ENCODE measurements around the gene DHRS4.
A peak's percentile ranks its signal among the peaks of the same experiment; 100 is the strongest.
"Not testable (repeated sequence)": the region's sequence is repeated elsewhere in the genome, so short reads cannot be mapped to it uniquely, and the experiment has no call there.

Gene DHRS4

GRCh38 chr14:23951590-23952201 is 1.9 kb upstream of the DHRS4 start:
- no peaks in the 10 kb centered on the region for H3K27me3 ChIP-seq (ENCODE audit: low read depth)
- no peaks in the 10 kb centered on the region for H3K4me1 ChIP-seq
- no peaks in the 10 kb centered on the region for H3K36me3 ChIP-seq (replicated peaks)
- no peak overlapping the region for H3K4me3 ChIP-seq
- H3K9me3 ChIP-seq, result no peaks in the 10 kb centered on the region; the same call in 1 of the 2 replicates
- in situ Hi-C loops (cut with MboI; ENCODE audit: low sequenced_read_pairs), result no loop called here
- peak in 1 of 2 experiments; percentile 15 for DNase-seq (ENCODE audit: low spot score in 2 of 2)

GRCh38 chr14:23953116-23953463 is 480 bp upstream of the DHRS4 start:
- H3K9me3 ChIP-seq; DNase-seq (ENCODE audit: low spot score in 2 of 2); H3K4me1 ChIP-seq; H3K36me3 ChIP-seq (replicated peaks); H3K27me3 ChIP-seq (ENCODE audit: low read depth); in situ Hi-C loops (cut with MboI; ENCODE audit: low sequenced_read_pairs): not testable (repeated sequence)
- peak overlapping the region; percentile 74 for H3K4me3 ChIP-seq

GRCh38 chr14:23954279-23954614 is 677 bp downstream of the DHRS4 start:
- DNase-seq (ENCODE audit: low spot score in 2 of 2); in situ Hi-C loops (cut with MboI; ENCODE audit: low sequenced_read_pairs); H3K27me3 ChIP-seq (ENCODE audit: low read depth); H3K4me1 ChIP-seq; H3K9me3 ChIP-seq; H3K36me3 ChIP-seq (replicated peaks): not testable (repeated sequence)
- H3K4me3 ChIP-seq, result peak overlapping the region; percentile 74

DNA sequence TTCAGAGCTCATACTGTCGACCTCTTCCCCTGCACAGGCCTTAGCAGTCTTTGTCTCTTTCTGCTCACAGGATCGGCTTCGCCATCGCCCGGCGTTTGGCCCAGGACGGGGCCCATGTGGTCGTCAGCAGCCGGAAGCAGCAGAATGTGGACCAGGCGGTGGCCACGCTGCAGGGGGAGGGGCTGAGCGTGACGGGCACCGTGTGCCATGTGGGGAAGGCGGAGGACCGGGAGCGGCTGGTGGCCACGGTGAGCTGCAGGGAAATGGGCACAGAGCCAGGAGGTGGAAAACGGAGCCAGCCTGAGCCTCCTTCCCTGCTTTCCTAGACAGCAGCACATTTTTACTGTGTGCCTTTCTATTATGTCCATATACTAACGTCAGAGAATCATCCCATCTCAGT is 1.4 kb downstream of the DHRS4 start:
- H3K27me3 ChIP-seq (ENCODE audit: low read depth); H3K4me1 ChIP-seq; H3K36me3 ChIP-seq (replicated peaks); H3K9me3 ChIP-seq; in situ Hi-C loops (cut with MboI; ENCODE audit: low sequenced_read_pairs); H3K4me3 ChIP-seq; DNase-seq (ENCODE audit: low spot score in 2 of 2): not testable (repeated sequence)

- in situ Hi-C loops (cut with MboI; ENCODE audit: low sequenced_read_pairs); H3K36me3 ChIP-seq (replicated peaks); H3K9me3 ChIP-seq: not testable (repeated sequence)
Measured at GRCh38 chr14:23955811-23956210, 2.2 kb downstream of the DHRS4 start.

GRCh38 chr14:23957913-23958569 is 4.5 kb downstream of the DHRS4 start:
- in situ Hi-C loops (cut with MboI; ENCODE audit: low sequenced_read_pairs); H3K27me3 ChIP-seq (ENCODE audit: low read depth); H3K9me3 ChIP-seq; DNase-seq (ENCODE audit: low spot score in 2 of 2); H3K36me3 ChIP-seq (replicated peaks); H3K4me1 ChIP-seq; H3K4me3 ChIP-seq: not testable (repeated sequence)

More at GRCh38 chr14:23955811-23956210, 2.2 kb downstream of the DHRS4 start:
- not testable (repeated sequence) for H3K4me1 ChIP-seq; DNase-seq (ENCODE audit: low spot score in 2 of 2); H3K27me3 ChIP-seq (ENCODE audit: low read depth); H3K4me3 ChIP-seq

- H3K36me3 ChIP-seq (replicated peaks); DNase-seq (ENCODE audit: low spot score in 2 of 2); H3K9me3 ChIP-seq; in situ Hi-C loops (cut with MboI; ENCODE audit: low sequenced_read_pairs); H3K4me1 ChIP-seq; H3K27me3 ChIP-seq (ENCODE audit: low read depth); H3K4me3 ChIP-seq: not testable (repeated sequence)
Measured at GRCh38 chr14:23960899-23961298, 7.3 kb downstream of the DHRS4 start.

DNA sequence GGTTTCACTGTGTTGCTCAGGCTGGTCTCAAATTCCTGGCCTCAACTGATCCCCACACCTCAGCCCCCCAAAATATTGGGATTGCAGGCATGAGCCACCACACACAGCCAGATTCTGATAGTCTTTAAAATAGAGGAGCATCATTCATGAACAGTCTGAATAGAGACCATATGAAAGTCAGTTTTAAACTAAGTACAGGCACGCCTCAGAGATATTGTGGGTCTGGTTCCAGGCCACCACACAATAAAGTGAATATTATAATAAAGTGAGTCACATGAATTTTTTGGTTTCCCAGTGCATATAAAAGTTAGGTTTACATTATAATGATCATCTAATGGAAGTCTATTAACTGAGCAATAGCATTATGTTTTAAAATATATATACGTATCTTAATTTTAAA is 8.1 kb downstream of the DHRS4 start:
- H3K9me3 ChIP-seq; H3K27me3 ChIP-seq (ENCODE audit: low read depth); DNase-seq (ENCODE audit: low spot score in 2 of 2); in situ Hi-C loops (cut with MboI; ENCODE audit: low sequenced_read_pairs); H3K4me3 ChIP-seq; H3K4me1 ChIP-seq; H3K36me3 ChIP-seq (replicated peaks): not testable (repeated sequence)

DNA sequence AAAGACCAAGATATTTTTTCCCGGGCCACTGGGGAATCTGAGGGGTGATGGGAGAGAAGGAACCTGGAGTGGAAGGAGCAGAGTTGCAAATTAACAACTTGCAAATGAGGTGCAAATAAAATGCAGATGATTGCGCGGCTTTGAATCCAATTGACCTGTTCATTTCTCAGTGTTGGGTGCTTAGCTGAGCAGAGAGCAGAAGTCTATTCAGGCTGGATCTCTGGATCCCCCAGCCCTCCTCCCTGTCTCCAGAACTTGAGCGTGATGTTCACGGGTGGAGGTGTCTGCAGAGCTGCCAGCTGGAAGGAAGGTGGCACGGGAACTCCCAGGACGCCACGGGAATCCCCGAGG is 15.5 kb downstream of the DHRS4 start:
- H3K27me3 ChIP-seq (ENCODE audit: low read depth); in situ Hi-C loops (cut with MboI; ENCODE audit: low sequenced_read_pairs); DNase-seq (ENCODE audit: low spot score in 2 of 2); H3K36me3 ChIP-seq (replicated peaks); H3K4me3 ChIP-seq; H3K9me3 ChIP-seq; H3K4me1 ChIP-seq: not testable (repeated sequence)

DNA sequence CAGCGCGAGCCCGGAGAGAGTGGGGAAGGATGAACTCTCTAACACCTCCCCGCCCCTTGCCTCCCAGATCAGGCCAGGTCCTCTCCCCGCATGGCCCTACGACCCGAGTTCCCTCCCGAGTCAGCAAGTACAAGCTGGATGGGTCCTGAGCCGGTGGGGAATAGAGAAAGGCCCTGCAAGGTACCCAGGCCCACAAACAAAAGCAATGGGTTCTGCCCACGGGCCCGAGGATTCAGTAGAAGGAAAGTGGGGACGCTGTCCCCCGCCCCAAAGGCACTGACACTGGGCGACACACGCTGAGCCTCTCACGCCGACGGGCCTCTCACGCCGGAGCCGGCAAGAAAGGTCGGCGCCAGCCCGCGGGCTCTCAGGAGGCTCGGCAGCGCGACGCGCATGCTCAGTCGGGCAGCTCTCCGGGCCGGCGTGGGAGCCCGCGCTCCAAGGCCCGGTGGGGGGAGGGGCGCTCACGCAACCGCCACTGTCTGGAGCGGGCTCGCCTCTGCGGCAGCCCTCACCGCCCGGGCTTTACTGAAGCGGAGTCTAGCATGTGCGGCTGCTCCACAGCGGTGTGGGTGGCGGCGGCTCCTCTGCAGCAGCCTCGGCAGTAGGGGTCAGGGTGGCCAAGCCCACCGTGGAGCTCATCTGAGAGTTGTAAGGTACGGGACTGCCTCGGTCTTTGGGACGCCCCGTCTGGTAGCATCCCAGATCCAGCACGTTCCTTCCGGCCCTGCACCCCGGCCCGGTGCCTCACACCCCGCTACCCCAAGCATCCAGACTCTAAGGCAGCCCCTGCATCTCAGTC is 16.1 kb downstream of the DHRS4 start:
- H3K27me3 ChIP-seq (ENCODE audit: low read depth); H3K4me1 ChIP-seq; DNase-seq (ENCODE audit: low spot score in 2 of 2); H3K9me3 ChIP-seq; H3K36me3 ChIP-seq (replicated peaks); H3K4me3 ChIP-seq: not testable (repeated sequence)
- in situ Hi-C loops (cut with MboI; ENCODE audit: low sequenced_read_pairs), result loop anchor here (5.0 kb wide), 1 partner anchor 48 kb away; no protein-coding TSS in a partner anchor

DNA sequence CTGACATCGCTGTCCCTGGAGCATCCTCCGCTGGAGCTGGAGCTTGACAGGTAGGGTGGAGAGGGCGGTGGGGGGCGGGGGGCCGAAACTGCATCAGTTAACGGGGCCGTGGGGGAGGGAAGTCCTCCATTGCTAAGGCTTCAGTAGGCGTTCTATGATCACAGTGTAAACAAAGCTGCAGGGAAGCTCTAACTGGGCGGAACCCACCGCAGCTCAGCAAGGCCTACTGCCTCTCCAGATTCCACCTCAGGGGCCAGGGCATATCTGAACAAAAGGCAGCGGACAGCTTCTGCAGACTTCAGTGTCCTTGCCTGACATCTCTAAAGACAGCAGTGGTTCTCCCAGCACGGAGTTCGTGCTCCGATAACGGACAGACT is 16.7 kb downstream of the DHRS4 start:
- in situ Hi-C loops (cut with MboI; ENCODE audit: low sequenced_read_pairs), result loop anchor here (5.0 kb wide), 1 partner anchor 47 kb away; no protein-coding TSS in a partner anchor

GRCh38 chr14:23973178-23973577 is 19.6 kb downstream of the DHRS4 start:
- not testable (repeated sequence) for H3K4me3 ChIP-seq; H3K9me3 ChIP-seq; H3K4me1 ChIP-seq; H3K27me3 ChIP-seq (ENCODE audit: low read depth); H3K36me3 ChIP-seq (replicated peaks)
- peak in 1 of 2 experiments; percentile 18 for DNase-seq (ENCODE audit: low spot score in 2 of 2)
- in situ Hi-C loops (cut with MboI; ENCODE audit: low sequenced_read_pairs), result loop anchor here (5.0 kb wide), 1 partner anchor 44 kb away; no protein-coding TSS in a partner anchor

More for the DNA sequence above, 16.7 kb downstream of the DHRS4 start:
- DNase-seq (ENCODE audit: low spot score in 2 of 2); H3K4me1 ChIP-seq; H3K4me3 ChIP-seq; H3K9me3 ChIP-seq; H3K27me3 ChIP-seq (ENCODE audit: low read depth); H3K36me3 ChIP-seq (replicated peaks): not testable (repeated sequence)

GRCh38 chr14:23974041-23974440 is 20.5 kb downstream of the DHRS4 start:
- in situ Hi-C loops (cut with MboI; ENCODE audit: low sequenced_read_pairs), result loop anchor here (5.0 kb wide), 1 partner anchor 43 kb away; no protein-coding TSS in a partner anchor
- not testable (repeated sequence) for H3K4me1 ChIP-seq; H3K4me3 ChIP-seq; H3K27me3 ChIP-seq (ENCODE audit: low read depth); H3K36me3 ChIP-seq (replicated peaks); DNase-seq (ENCODE audit: low spot score in 2 of 2); H3K9me3 ChIP-seq

GRCh38 chr14:23977208-23977607 is 23.6 kb downstream of the DHRS4 start:
- H3K9me3 ChIP-seq; H3K27me3 ChIP-seq (ENCODE audit: low read depth); H3K36me3 ChIP-seq (replicated peaks); DNase-seq (ENCODE audit: low spot score in 2 of 2); in situ Hi-C loops (cut with MboI; ENCODE audit: low sequenced_read_pairs); H3K4me1 ChIP-seq; H3K4me3 ChIP-seq: not testable (repeated sequence)
